Ramos (cell line): Measurements from ENCODE around the gene ARMH1.

ENCODE experiments used
- in situ Hi-C: fragments of 300-500 bp; cut with MboI; formaldehyde crosslinking; loops from one replicate; pipeline ENCODE4 v1.14.3; 2022; ENCODE audit warnings: low sequenced_read_pairs; ENCODE audit not compliant: unreplicated experiment

The ARMH1 gene

GRCh38 chr1:44643721-44644334 is 30.7 kb upstream of the ARMH1 start:
- in situ Hi-C loops, result no loop called here

- in situ Hi-C loops, result no loop called here
Measured at GRCh38 chr1:44644806-44645205, 29.7 kb upstream of the ARMH1 start.

GRCh38 chr1:44645476-44646244 is 28.9 kb upstream of the ARMH1 start:
- in situ Hi-C loops, result no loop called here

- in situ Hi-C loops, result no loop called here
Measured at GRCh38 chr1:44646261-44647110, 28.0 kb upstream of the ARMH1 start.

- in situ Hi-C loops, result no loop called here
Measured at GRCh38 chr1:44647896-44648295, 26.6 kb upstream of the ARMH1 start.

GRCh38 chr1:44648529-44649250 is 25.8 kb upstream of the ARMH1 start:
- in situ Hi-C loops, result no loop called here

DNA sequence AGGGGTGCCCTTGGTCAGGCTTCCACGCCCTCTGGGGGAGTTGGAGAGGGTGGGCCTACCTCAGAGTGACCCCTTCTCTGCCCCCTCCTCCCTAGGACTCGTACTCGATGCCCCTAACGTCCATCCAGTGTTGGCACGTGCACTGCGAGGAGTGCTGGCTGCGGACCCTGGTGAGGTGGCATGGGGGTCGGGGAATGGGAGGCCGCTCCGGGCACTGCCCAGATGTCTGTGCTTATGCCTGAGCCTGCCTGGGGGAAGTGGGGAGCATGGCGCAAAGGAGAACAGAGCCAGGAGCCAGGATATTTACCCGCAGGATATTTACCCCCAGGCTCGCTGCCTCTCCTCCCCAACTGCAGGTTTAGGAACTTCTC is 24.7 kb upstream of the ARMH1 start:
- in situ Hi-C loops, result no loop called here

- in situ Hi-C loops, result no loop called here
Measured at GRCh38 chr1:44650159-44650831, 24.2 kb upstream of the ARMH1 start.

GRCh38 chr1:44651069-44651468 is 23.4 kb upstream of the ARMH1 start:
- in situ Hi-C loops, result no loop called here

DNA sequence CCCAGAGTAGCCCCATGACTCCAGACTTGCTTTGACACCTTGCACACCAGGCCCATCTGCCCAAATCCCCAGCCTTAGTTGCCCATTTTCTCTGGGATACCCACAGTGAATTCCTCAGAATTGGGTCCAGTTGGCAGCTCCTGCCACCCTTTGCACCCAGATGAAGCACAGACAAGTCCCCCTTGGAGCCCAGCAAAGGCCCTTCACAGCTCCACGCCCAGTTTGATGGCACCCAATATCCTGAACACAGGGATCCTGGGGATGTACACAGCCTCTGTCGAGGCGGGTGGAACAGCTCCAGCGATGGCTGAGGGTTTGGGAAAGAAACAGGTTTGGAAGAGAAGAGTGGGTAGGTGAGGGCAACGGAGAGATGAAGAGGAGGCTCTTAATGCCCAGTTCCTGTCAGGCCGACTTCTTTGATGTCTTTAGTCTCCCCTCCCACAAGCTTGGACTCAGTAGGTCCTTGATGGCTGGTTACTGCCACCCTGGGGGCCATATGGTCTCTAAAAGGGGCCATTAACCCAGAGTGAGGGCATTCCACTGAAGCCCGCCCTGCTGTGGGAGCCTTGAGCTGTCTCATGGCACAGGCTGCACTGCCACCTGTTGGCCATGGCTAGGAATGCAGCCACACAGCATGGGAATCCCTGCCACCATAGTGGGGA is 21.9 kb upstream of the ARMH1 start:
- in situ Hi-C loops, result no loop called here

- in situ Hi-C loops, result no loop called here
Measured at GRCh38 chr1:44653107-44653964, 21.2 kb upstream of the ARMH1 start.

DNA sequence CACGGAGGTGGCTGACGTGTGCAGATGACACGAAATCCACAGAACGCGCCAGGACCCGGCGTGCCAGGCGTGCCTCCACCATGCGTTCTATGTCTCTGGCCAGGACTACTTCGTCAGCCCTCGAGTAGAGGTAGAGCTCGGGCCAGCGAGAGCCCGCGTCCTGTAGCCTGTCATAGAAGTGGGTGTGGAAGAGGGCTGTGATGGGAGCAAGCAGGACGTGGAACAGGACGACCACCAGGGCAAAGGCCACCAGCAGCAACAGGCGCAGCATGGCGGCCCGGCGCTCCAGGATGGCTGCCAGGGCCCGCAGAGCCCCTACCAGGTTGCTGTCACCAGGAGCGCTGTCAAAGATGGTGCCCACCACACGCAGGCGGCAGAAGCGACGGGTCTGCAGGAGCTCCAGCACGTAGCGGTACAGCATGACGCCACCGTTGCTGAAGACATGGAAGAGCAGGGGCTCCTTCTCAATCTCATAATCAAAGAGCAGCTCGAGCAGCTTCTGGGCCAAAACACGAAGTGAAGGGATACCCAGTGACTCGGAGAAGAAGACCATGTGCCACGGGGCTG is 19.8 kb upstream of the ARMH1 start:
- in situ Hi-C loops, result no loop called here

GRCh38 chr1:44655609-44656008 is 18.9 kb upstream of the ARMH1 start:
- in situ Hi-C loops, result no loop called here

DNA sequence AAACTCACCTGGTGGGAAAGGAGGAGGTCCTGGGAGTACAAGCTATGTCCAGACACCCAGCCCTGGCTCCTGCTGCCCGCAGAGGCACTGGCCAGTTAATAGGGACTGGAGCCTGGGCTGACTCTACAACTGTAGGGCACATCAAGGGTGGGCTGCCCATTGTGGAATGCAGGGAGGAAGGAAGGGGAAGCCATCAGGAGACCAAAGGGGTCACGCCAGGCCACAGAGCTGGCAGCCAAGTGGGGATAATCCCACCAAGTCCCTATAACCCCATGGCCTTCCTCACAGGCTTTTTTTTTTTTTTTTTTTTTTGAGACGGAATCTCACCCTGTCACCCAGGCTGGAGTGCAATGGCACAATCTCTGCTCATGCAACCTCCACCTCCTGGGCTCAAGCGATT is 14.9 kb upstream of the ARMH1 start:
- in situ Hi-C loops, result no loop called here

DNA sequence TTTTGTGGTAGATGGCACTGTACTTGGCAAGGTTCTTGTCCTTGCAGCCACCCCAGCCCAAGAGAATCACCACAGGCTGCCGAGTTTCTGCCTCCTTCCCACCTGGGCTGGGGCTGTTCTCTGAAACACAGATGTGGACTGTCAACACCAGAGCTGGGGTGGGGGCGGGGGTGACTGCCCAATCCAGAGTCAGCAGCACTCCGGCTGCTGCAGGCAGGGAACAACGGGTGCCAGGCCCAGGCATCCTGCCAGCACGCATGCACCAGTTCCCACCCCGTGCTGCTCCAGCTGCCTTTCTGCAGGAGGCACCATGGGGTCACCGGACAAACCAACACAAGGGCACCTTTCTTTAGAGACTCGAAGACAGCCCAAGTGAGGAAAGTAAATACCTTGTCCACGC is 14.3 kb upstream of the ARMH1 start:
- in situ Hi-C loops, result no loop called here

DNA sequence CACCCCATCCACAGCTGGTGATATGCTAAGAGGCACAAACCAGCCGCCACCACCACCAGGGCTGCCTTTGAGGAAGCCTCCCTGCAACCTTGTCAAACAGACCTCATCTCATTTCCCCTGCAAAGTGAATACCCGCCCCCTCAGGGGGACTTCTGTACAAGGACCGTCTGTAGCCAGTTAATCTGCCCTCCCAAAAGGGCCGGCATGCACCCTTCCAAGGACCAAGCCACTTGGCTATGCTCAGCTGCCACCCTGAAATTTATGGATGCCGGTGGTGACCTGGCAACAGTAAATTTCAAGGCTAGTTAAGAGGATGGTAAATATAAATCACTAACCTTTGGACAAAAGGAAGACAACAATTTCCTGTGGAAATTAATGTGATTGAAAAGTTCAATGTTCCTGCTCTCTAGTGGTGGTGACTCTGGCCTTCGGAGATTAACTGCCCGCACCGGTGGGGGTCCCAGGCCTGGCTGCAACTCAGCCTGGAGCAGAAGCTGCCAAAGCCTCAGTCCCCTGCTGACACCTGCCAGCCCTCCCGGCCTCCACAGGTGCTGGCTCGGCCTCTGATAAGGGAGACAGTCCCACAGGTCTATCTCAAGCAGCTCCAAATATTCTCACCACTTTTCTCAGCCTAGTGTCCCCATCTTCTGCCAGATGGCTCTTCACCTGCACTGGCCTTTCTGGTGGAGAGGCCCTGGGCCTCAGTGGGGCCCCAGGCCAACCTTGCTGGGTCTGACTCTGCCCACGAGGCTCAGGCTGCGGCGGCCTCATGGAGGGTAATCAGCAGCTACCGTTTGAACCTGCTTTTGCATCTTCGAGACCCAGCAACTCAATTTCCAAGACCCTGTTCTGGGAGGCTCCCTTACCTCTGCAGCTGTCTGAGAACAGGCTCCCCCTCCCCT is 12.5 kb upstream of the ARMH1 start:
- in situ Hi-C loops, result no loop called here

DNA sequence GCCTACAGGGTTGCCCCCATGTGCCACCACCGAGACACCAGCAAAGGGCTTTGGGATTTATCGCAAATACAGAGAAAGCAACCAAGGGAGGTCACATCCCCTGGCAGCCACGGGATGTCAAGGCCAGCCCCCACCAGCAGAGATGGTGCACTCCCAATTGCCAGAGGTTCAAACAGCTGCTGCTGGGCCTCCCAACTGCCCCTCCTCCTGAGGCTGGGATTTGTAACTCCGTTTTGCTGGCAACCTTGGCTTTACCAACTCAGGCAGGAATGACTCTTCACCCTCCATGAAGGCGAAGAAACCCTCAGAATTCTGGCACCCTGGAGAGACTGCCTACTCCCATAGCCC is 11.9 kb upstream of the ARMH1 start:
- in situ Hi-C loops, result no loop called here
